HCT116 (cell line): ENCODE measurements around the gene SLC24A3. TPM values are rescaled to one million over a fixed set of nuclear protein-coding genes. Genes with fewer than 3 reads are reported as not detected.

Experiments
- ATAC-seq: fragments of 200-7000 bp; cut with Tn5 transposase; 2 replicates; pipeline ENCODE4 v1.9.1; 2020; ENCODE audit warnings: mild to moderate bottlenecking, moderate library complexity
- BruUV-seq: library from RNA; stranded (reverse); fragments of 400-500 nt; replicated peaks from 2 replicates; lab custom pipeline; 2021; lab: Mats Ljungman, UMichigan
- CTCF ChIA-PET: fragments of 300-600 bp; sonication (Branson Sonifier 250); formaldehyde crosslinking; loops from one replicate; lab custom pipeline; 2021; ENCODE audit warnings: antibody characterized with exemption; lab: Charles Lee
- POLR2A ChIA-PET: fragments of 300-600, 350-600 bp; sonication (Branson Sonifier 250); formaldehyde crosslinking; loops from one replicate; lab custom pipeline; 2021; ENCODE audit warnings: antibody characterized with exemption; lab: Charles Lee
- RAD21 ChIA-PET, 2 experiments: fragments of 300-600 bp; sonication (Branson Sonifier 250); formaldehyde crosslinking; loops; one replicate each; lab custom pipeline; 2023; ENCODE audit warnings: low total read pairs in 2 of 2; ENCODE audit not compliant: uncharacterized antibody in 2 of 2, unreplicated experiment in 2 of 2, low non-redundant PET in 1 of 2; lab: Charles Lee
- DNase-seq: peaks from one replicate; pipeline ENCODE4 v3.0.0-alpha.2; 2010; ENCODE audit warnings: low read depth, low spot score
- H2AFZ ChIP-seq: fragments of 200-600 bp; shearing (Covaris generic), sonication (generic); 2 replicates; pipeline ENCODE4 v1.6.1; 2017; ENCODE audit warnings: low read depth, mixed run types, mixed read lengths, antibody characterized with exemption, low read length; ENCODE audit not compliant: poor library complexity, severe bottlenecking
- H3K27ac ChIP-seq: 2 replicates; pipeline ENCODE4 v1.5.1; 2012; ENCODE audit warnings: low read depth, low read length
- H3K27me3 ChIP-seq: fragments of 200-600 bp; sonication (generic); 2 replicates; pipeline ENCODE4 v1.6.1; 2016; ENCODE audit warnings: mixed run types, low read length, mixed read lengths; ENCODE audit not compliant: insufficient read depth
- H3K36me3 ChIP-seq, 2 experiments: fragments of 200-500 bp in 1 of 2; fragments of 200-600 bp in 1 of 2; sonication (Bioruptor generic) in 1 of 2; sonication (generic) in 1 of 2; 2 replicates each; pipeline versions ENCODE4 v1.5.1 to v1.6.1; 2014 to 2016; ENCODE audit warnings: low read length in 2 of 2, inconsistent platforms in 1 of 2, mixed read lengths in 1 of 2, mixed run types in 1 of 2; ENCODE audit not compliant: insufficient read depth in 2 of 2, control insufficient read depth in 1 of 2
- H3K4me1 ChIP-seq, 2 experiments: fragments of 200-600 bp in 1 of 2; sonication (generic) in 1 of 2; 2 replicates each; pipeline versions ENCODE4 v1.5.1 to v1.6.1; 2012 to 2017; ENCODE audit warnings: low read length in 2 of 2, inconsistent platforms in 1 of 2, mild to moderate bottlenecking in 1 of 2, mixed read lengths in 1 of 2, mixed run types in 1 of 2, moderate library complexity in 1 of 2; ENCODE audit not compliant: insufficient read depth in 2 of 2, control insufficient read depth in 1 of 2
- H3K4me2 ChIP-seq: fragments of 200-600 bp; sonication (generic); 2 replicates; pipeline ENCODE4 v1.6.1; 2017; ENCODE audit warnings: mixed run types, low read length, mixed read lengths
- H3K4me3 ChIP-seq, 2 experiments: fragments of 200-600 bp in 1 of 2; sonication (generic) in 1 of 2; replicated peaks in 1 of 2; 2 replicates each; pipeline ENCODE4 v1.5.1; 2011 to 2016; ENCODE audit warnings: low read length in 2 of 2, control low read depth in 1 of 2, low read depth in 1 of 2, mild to moderate bottlenecking in 1 of 2, mixed read lengths in 1 of 2, mixed run types in 1 of 2
- H3K79me2 ChIP-seq: fragments of 200-600 bp; sonication (generic); 2 replicates; pipeline ENCODE4 v1.6.1; 2017; ENCODE audit warnings: mild to moderate bottlenecking, mixed run types, low read length, moderate library complexity, mixed read lengths; ENCODE audit not compliant: insufficient read depth
- H3K9ac ChIP-seq: fragments of 200-600 bp; sonication (generic); 2 replicates; pipeline ENCODE4 v1.6.1; 2016; ENCODE audit warnings: low read length, mixed read lengths
- H3K9me2 ChIP-seq: fragments of 200-600 bp; sonication (generic), shearing (Covaris generic); 2 replicates; pipeline ENCODE4 v1.6.1; 2017; ENCODE audit warnings: mixed run types, mild to moderate bottlenecking, moderate library complexity; ENCODE audit not compliant: insufficient read depth
- H3K9me3 ChIP-seq, 2 experiments: fragments of 200-500 bp in 1 of 2; fragments of 200-600 bp in 1 of 2; sonication (Bioruptor generic) in 1 of 2; sonication (generic) in 1 of 2; 2 replicates each; pipeline ENCODE4 v1.6.1; 2014 to 2017; ENCODE audit warnings: low read length in 2 of 2, mixed read lengths in 2 of 2, inconsistent platforms in 1 of 2, low read depth in 1 of 2, mild to moderate bottlenecking in 1 of 2, mixed run types in 1 of 2, moderate library complexity in 1 of 2; ENCODE audit not compliant: control insufficient read depth in 1 of 2, insufficient read depth in 1 of 2
- H4K20me1 ChIP-seq: fragments of 200-600 bp; sonication (generic), shearing (Covaris generic); 2 replicates; pipeline ENCODE4 v1.6.1; 2017; ENCODE audit warnings: mixed run types, mild to moderate bottlenecking, moderate library complexity; ENCODE audit not compliant: insufficient read depth
- CBX3 ChIP-seq: IDR thresholded peaks from 2 replicates; pipeline ENCODE4 v1.6.1; 2012; ENCODE audit warnings: low read depth
- CEBPB ChIP-seq: IDR thresholded peaks from 2 replicates; pipeline ENCODE4 v1.6.1; 2012; ENCODE audit warnings: low read depth
- EGR1 ChIP-seq: IDR thresholded peaks from 2 replicates; pipeline ENCODE4 v1.6.1; 2012; ENCODE audit warnings: low read depth
- ELF1 ChIP-seq: IDR thresholded peaks from 2 replicates; pipeline ENCODE4 v1.6.1; 2012; ENCODE audit warnings: low read depth, borderline replicate concordance
- EZH2 ChIP-seq: fragments of 200-600 bp; sonication (generic); IDR thresholded peaks from 2 replicates; pipeline ENCODE4 v1.6.1; 2017; ENCODE audit warnings: antibody characterized with exemption, mixed run types
- EZH2phosphoT487 ChIP-seq: fragments of 200-600 bp; IDR thresholded peaks from 2 replicates; pipeline ENCODE4 v1.6.1; 2018; ENCODE audit warnings: antibody characterized with exemption, borderline replicate concordance
- FOSL1 ChIP-seq: IDR thresholded peaks from 2 replicates; pipeline ENCODE4 v1.6.1; 2012; ENCODE audit warnings: low read depth
- JUND ChIP-seq: IDR thresholded peaks from 2 replicates; pipeline ENCODE4 v1.6.1; 2012
- POLR2A ChIP-seq: IDR thresholded peaks from 2 replicates; pipeline ENCODE4 v1.7.0; 2011; ENCODE audit warnings: borderline replicate concordance; ENCODE audit not compliant: insufficient read depth, insufficient read length; ENCODE audit errors: extremely low read depth
- POLR2AphosphoS5 ChIP-seq: IDR thresholded peaks from 2 replicates; pipeline ENCODE4 v1.6.1; 2011; ENCODE audit warnings: mild to moderate bottlenecking, low read depth, low read length, moderate library complexity
- SP1 ChIP-seq: IDR thresholded peaks from 2 replicates; pipeline ENCODE4 v1.6.1; 2012; ENCODE audit warnings: low read depth
- SRF ChIP-seq: IDR thresholded peaks from 2 replicates; pipeline ENCODE4 v1.6.1; 2012; ENCODE audit warnings: low read depth
- ZFX ChIP-seq: fragments of 450-650 bp; IDR thresholded peaks from 2 replicates; pipeline ENCODE4 v1.6.1; 2017
- ZNF274 ChIP-seq: fragments of 200-500 bp; sonication (Bioruptor generic); IDR thresholded peaks from 2 replicates; pipeline ENCODE4 v1.6.1; 2014; ENCODE audit warnings: mild to moderate bottlenecking, low read depth, low read length, inconsistent platforms
- intact Hi-C: fragments of 100-400 bp; cut with micrococcal nuclease; formaldehyde crosslinking; loops from 2 replicates; pipeline ENCODE4 v1.10.0; 2022
- total RNA-seq: library from RNA; stranded (reverse); gene quantifications from one replicate; pipeline ENCODE4 v1.2.1, GENCODE V29; 2021; ENCODE audit not compliant: unreplicated experiment
- TF ChIP-seq, protein P1 (sequence below): IDR thresholded peaks from 2 replicates; pipeline ENCODE4 v1.6.1; 2012; ENCODE audit warnings: low read depth
- TF ChIP-seq, protein P2 (sequence below): IDR thresholded peaks from 2 replicates; pipeline ENCODE4 v1.6.1; 2011; ENCODE audit warnings: mild to moderate bottlenecking, low read length, moderate library complexity; ENCODE audit not compliant: insufficient replicate concordance; ENCODE audit errors: extremely low read depth
- TF ChIP-seq, protein P3 (sequence below): IDR thresholded peaks from 2 replicates; pipeline ENCODE4 v1.6.1; 2012
- TF ChIP-seq, protein P4 (sequence below), 3 experiments: fragments of 200-600 bp in 1 of 3; sonication (generic) in 1 of 3; IDR thresholded peaks in 2 of 3; conservative IDR thresholded peaks in 1 of 3; 2 replicates each; pipeline ENCODE4 v1.5.1; 2012 to 2017; ENCODE audit warnings: low read depth in 2 of 3, low read length in 2 of 3, antibody characterized with exemption in 1 of 3, borderline replicate concordance in 1 of 3, control low read depth in 1 of 3, mild to moderate bottlenecking in 1 of 3, mixed read lengths in 1 of 3, mixed run types in 1 of 3, moderate library complexity in 1 of 3; ENCODE audit not compliant: insufficient read depth in 1 of 3

Gene SLC24A3
- total RNA-seq, 1 experiment from 2014 or later, result not detected

DNA sequence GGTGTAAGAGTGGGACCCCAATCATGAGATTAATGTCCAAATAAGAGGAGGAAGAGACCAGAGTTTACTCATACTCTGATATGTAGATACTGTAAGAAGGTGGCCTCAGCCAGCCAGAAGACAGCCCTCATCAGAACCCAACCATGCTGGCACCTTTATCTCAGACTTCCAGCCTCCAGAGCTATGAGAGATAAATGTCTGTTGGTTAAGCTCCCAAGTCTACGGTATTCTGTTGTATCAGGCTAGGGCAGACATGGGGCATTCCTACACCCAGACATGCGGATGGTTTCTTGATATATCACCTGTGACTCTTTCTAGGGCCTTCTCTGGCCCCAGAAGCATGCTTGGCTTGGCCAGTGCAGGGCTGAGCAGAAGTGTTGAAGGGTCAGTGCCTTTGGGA lies 298.2 kb downstream of the SLC24A3 start:
- H3K4me1 ChIP-seq, result no peaks in the 10 kb centered on the region
- ChIA-PET RAD21 (no interaction called here), CTCF (no interaction called here), POLR2A (no interaction called here)
- TF ChIP-seq, protein P1, sequence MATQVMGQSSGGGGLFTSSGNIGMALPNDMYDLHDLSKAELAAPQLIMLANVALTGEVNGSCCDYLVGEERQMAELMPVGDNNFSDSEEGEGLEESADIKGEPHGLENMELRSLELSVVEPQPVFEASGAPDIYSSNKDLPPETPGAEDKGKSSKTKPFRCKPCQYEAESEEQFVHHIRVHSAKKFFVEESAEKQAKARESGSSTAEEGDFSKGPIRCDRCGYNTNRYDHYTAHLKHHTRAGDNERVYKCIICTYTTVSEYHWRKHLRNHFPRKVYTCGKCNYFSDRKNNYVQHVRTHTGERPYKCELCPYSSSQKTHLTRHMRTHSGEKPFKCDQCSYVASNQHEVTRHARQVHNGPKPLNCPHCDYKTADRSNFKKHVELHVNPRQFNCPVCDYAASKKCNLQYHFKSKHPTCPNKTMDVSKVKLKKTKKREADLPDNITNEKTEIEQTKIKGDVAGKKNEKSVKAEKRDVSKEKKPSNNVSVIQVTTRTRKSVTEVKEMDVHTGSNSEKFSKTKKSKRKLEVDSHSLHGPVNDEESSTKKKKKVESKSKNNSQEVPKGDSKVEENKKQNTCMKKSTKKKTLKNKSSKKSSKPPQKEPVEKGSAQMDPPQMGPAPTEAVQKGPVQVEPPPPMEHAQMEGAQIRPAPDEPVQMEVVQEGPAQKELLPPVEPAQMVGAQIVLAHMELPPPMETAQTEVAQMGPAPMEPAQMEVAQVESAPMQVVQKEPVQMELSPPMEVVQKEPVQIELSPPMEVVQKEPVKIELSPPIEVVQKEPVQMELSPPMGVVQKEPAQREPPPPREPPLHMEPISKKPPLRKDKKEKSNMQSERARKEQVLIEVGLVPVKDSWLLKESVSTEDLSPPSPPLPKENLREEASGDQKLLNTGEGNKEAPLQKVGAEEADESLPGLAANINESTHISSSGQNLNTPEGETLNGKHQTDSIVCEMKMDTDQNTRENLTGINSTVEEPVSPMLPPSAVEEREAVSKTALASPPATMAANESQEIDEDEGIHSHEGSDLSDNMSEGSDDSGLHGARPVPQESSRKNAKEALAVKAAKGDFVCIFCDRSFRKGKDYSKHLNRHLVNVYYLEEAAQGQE, result no peak
- TF ChIP-seq POLR2A (no peak), EZH2phosphoT487 (no peak), ELF1 (no peak), EZH2 (no peak), POLR2AphosphoS5 (no peak), SRF (no peak), FOSL1 (no peak), JUND (no peak), SP1 (no peak), ZNF274 (no peak), CEBPB (no peak), ZFX (no peak), CBX3 (no peak), EGR1 (no peak)
- TF ChIP-seq, protein P2, sequence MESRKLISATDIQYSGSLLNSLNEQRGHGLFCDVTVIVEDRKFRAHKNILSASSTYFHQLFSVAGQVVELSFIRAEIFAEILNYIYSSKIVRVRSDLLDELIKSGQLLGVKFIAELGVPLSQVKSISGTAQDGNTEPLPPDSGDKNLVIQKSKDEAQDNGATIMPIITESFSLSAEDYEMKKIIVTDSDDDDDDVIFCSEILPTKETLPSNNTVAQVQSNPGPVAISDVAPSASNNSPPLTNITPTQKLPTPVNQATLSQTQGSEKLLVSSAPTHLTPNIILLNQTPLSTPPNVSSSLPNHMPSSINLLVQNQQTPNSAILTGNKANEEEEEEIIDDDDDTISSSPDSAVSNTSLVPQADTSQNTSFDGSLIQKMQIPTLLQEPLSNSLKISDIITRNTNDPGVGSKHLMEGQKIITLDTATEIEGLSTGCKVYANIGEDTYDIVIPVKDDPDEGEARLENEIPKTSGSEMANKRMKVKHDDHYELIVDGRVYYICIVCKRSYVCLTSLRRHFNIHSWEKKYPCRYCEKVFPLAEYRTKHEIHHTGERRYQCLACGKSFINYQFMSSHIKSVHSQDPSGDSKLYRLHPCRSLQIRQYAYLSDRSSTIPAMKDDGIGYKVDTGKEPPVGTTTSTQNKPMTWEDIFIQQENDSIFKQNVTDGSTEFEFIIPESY, result no peak
- TF ChIP-seq, protein P3, sequence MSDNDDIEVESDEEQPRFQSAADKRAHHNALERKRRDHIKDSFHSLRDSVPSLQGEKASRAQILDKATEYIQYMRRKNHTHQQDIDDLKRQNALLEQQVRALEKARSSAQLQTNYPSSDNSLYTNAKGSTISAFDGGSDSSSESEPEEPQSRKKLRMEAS, result no peak
- TF ChIP-seq, protein P4, sequence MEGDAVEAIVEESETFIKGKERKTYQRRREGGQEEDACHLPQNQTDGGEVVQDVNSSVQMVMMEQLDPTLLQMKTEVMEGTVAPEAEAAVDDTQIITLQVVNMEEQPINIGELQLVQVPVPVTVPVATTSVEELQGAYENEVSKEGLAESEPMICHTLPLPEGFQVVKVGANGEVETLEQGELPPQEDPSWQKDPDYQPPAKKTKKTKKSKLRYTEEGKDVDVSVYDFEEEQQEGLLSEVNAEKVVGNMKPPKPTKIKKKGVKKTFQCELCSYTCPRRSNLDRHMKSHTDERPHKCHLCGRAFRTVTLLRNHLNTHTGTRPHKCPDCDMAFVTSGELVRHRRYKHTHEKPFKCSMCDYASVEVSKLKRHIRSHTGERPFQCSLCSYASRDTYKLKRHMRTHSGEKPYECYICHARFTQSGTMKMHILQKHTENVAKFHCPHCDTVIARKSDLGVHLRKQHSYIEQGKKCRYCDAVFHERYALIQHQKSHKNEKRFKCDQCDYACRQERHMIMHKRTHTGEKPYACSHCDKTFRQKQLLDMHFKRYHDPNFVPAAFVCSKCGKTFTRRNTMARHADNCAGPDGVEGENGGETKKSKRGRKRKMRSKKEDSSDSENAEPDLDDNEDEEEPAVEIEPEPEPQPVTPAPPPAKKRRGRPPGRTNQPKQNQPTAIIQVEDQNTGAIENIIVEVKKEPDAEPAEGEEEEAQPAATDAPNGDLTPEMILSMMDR (IDR thresholded peaks at IDR 0.05 in 2 of 3, conservative IDR thresholded peaks at IDR 0.05 in 1 of 3; ENCODE audit: borderline replicate concordance in 1 of 3, insufficient read depth in 1 of 3, low read depth in 2 of 3, low read length in 2 of 3), result no peak
- no peaks in the 10 kb centered on the region for H4K20me1 ChIP-seq
- H3K4me2 ChIP-seq, result no peak overlapping the region
- no peak for DNase-seq
- no peaks in the 10 kb centered on the region for H3K27me3 ChIP-seq
- H3K4me3 ChIP-seq, result no peak overlapping the region
- H3K27ac ChIP-seq, result no peak overlapping the region
- intact Hi-C loops, result no loop called here
- H3K9me2 ChIP-seq, result no peaks in the 10 kb centered on the region
- no peaks in the 10 kb centered on the region for H3K79me2 ChIP-seq
- no TSS peak for BruUV-seq
- no peaks in the 10 kb centered on the region for H3K36me3 ChIP-seq
- no peak overlapping the region for H2AFZ ChIP-seq
- ATAC-seq, result no peak
- H3K9me3 ChIP-seq, result no peaks in the 10 kb centered on the region
- no peak overlapping the region for H3K9ac ChIP-seq
